Liver (tissue), 9 donors: ENCODE measurements around the gene TMEM248. TPM values are rescaled to one million over a fixed set of nuclear protein-coding genes. Genes with fewer than 3 reads are reported as not detected.

Source experiments
- DNase-seq: peaks from one replicate; pipeline ENCODE4 v3.0.0-alpha.2; 2017; ENCODE audit warnings: low spot score
- H3K27ac ChIP-seq, 2 donors: one replicate each; pipeline ENCODE4 v1.7.0; 2013; ENCODE audit warnings: inconsistent platforms in 2 of 2, low read length in 2 of 2, control low read depth in 1 of 2, low read depth in 1 of 2, mild to moderate bottlenecking in 1 of 2
- H3K27me3 ChIP-seq, 4 donors: one replicate each; pipeline versions ENCODE4 v1.6.1 to v1.7.0; 2013; ENCODE audit warnings: low read length in 3 of 4, inconsistent platforms in 1 of 4, mild to moderate bottlenecking in 1 of 4, moderate library complexity in 1 of 4; ENCODE audit not compliant: control insufficient read depth in 4 of 4, insufficient read depth in 4 of 4
- H3K36me3 ChIP-seq, 4 donors: one replicate each; pipeline versions ENCODE4 v1.6.1 to v1.7.0; 2013; ENCODE audit warnings: low read length in 3 of 4, mild to moderate bottlenecking in 3 of 4, low read depth in 1 of 4, moderate library complexity in 1 of 4; ENCODE audit not compliant: control insufficient read depth in 4 of 4, insufficient read depth in 3 of 4
- H3K4me1 ChIP-seq, 4 donors: one replicate each; pipeline versions ENCODE4 v1.6.1 to v1.7.0; 2013; ENCODE audit warnings: low read length in 3 of 4, mild to moderate bottlenecking in 3 of 4, moderate library complexity in 1 of 4; ENCODE audit not compliant: control insufficient read depth in 4 of 4, insufficient read depth in 4 of 4
- H3K4me3 ChIP-seq, 3 donors: one replicate each; pipeline versions ENCODE4 v1.6.1 to v1.7.0; 2013; ENCODE audit warnings: low read length in 3 of 3, control low read depth in 1 of 3, low read depth in 1 of 3, mild to moderate bottlenecking in 1 of 3
- H3K9ac ChIP-seq, 2 donors: one replicate each; pipeline ENCODE4 v1.7.0; 2013; ENCODE audit warnings: low read length in 2 of 2, mild to moderate bottlenecking in 2 of 2, moderate library complexity in 2 of 2, control low read depth in 1 of 2, low read depth in 1 of 2
- H3K9me3 ChIP-seq, 4 donors: one replicate each; pipeline versions ENCODE4 v1.6.1 to v1.7.0; 2013; ENCODE audit warnings: low read length in 3 of 4; ENCODE audit not compliant: control insufficient read depth in 4 of 4
- EGR1 ChIP-seq, 2 donors: IDR thresholded peaks; 2 replicates each; pipeline ENCODE4 v1.6.1; 2016 to 2018; ENCODE audit warnings: antibody characterized with exemption in 2 of 2, low read depth in 2 of 2
- FOXA1 ChIP-seq: IDR thresholded peaks from 2 replicates; pipeline ENCODE4 v1.6.1; 2016; ENCODE audit warnings: antibody characterized with exemption
- FOXA2 ChIP-seq: IDR thresholded peaks from 2 replicates; pipeline ENCODE4 v1.6.1; 2016; ENCODE audit warnings: antibody characterized with exemption
- GABPA ChIP-seq, 2 donors: IDR thresholded peaks in 1 of 2; conservative IDR thresholded peaks in 1 of 2; 2 replicates each; pipeline ENCODE4 v1.6.1; 2016; ENCODE audit warnings: antibody characterized with exemption in 2 of 2, mild to moderate bottlenecking in 1 of 2, moderate library complexity in 1 of 2
- HNF4A ChIP-seq, 2 donors: conservative IDR thresholded peaks; 2 replicates each; pipeline ENCODE4 v1.6.1; 2016; ENCODE audit warnings: antibody characterized with exemption in 2 of 2, mild to moderate bottlenecking in 2 of 2
- HNF4G ChIP-seq: IDR thresholded peaks from 2 replicates; pipeline ENCODE4 v1.6.1; 2016; ENCODE audit warnings: antibody characterized with exemption
- JUND ChIP-seq, 2 donors: IDR thresholded peaks; 2 replicates each; pipeline ENCODE4 v1.6.1; 2016; ENCODE audit warnings: antibody characterized with exemption in 2 of 2
- NR2F2 ChIP-seq: IDR thresholded peaks from 2 replicates; pipeline ENCODE4 v1.6.1; 2016; ENCODE audit warnings: antibody characterized with exemption
- RAD21 ChIP-seq, 2 donors: IDR thresholded peaks; 2 replicates each; pipeline ENCODE4 v1.6.1; 2016; ENCODE audit warnings: antibody characterized with exemption in 2 of 2, mild to moderate bottlenecking in 2 of 2
- RXRA ChIP-seq, 2 donors: IDR thresholded peaks; 2 replicates each; pipeline ENCODE4 v1.6.1; 2017 to 2018; ENCODE audit warnings: antibody characterized with exemption in 2 of 2, mild to moderate bottlenecking in 1 of 2
- SP1 ChIP-seq: IDR thresholded peaks from 2 replicates; pipeline ENCODE4 v1.6.1; 2018; ENCODE audit warnings: antibody characterized with exemption, mild to moderate bottlenecking
- TAF1 ChIP-seq: conservative IDR thresholded peaks from 2 replicates; pipeline ENCODE4 v1.6.1; 2016; ENCODE audit warnings: antibody characterized with exemption, mild to moderate bottlenecking
- YY1 ChIP-seq: IDR thresholded peaks from 2 replicates; pipeline ENCODE4 v1.6.1; 2016; ENCODE audit warnings: antibody characterized with exemption, mild to moderate bottlenecking
- WGBS: extraction: QIAGEN DNeasy Blood & Tissue Kit; methylation state at CpG from one replicate; pipeline ENCODE4 v1.1.7; 2013; 5-methylcytosine and 5-hydroxymethylcytosine counted together
- polyA plus RNA-seq, 2 donors: library from polyadenylated mRNA; stranded (reverse) in 1 of 2; unstranded in 1 of 2; fragments of 200-250 nt in 1 of 2; fragments of >200 nt in 1 of 2; fragmentation: Nextera tagmentation in 1 of 2; extraction: Ambion mirVana in 1 of 2; gene quantifications; one replicate each; pipeline versions ENCODE4 v1.2.1 to v1.2.3, GENCODE V29; 2013 to 2015
- total RNA-seq, 2 donors: library from RNA; depleted of rRNA; stranded (reverse); fragments of >200 nt; gene quantifications; one replicate each; pipeline ENCODE4 v1.2.3, GENCODE V29; 2014
- TF ChIP-seq, protein P1 (sequence below): IDR thresholded peaks from 2 replicates; pipeline ENCODE4 v1.6.1; 2016; ENCODE audit warnings: antibody characterized with exemption
- TF ChIP-seq, protein P2 (sequence below): fragments of 150-350 bp; IDR thresholded peaks from 2 replicates; pipeline ENCODE4 v1.5.1; 2017; ENCODE audit warnings: improper control_type of control experiment, low read depth, low read length; ENCODE audit not compliant: missing input control
- TF ChIP-seq, protein P3 (sequence below): IDR thresholded peaks from 2 replicates; pipeline ENCODE4 v1.6.1; 2016; ENCODE audit warnings: antibody characterized with exemption
- donor health status: healthy.
- donor health status: healthy.
- donor health status: healthy.
- donor health status: healthy.
- donor health status: healthy.

The TMEM248 gene
- total and polyA plus RNA-seq, 4 donors = 31.4 to 45.6 (median 41.6) TPM

DNA sequence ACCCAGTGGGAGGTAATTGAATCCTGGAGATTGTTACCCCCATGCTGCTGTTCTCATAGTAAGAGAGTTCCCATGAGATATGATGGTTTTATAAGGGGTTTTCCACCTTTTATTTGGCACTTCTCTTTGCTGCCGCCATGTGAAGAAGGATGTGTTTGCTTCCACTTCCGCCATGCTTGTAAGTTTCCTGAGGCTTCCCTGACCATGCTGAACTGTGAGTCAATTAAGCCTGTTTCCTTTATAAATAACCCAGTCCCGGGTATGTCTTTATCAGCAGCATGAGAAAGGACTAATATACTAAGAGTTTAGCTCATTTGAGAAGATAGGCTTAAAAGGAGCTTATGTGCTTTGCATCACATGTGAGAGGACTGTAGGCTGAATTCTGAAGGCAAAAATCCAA is 29.3 kb downstream of the TMEM248 start:
- TF ChIP-seq FOXA1 (no peak), RXRA (IDR thresholded peaks at IDR 0.05) (no peak), SP1 (no peak), TAF1 (no peak), HNF4A (conservative IDR thresholded peaks at IDR 0.05) (no peak), GABPA (IDR thresholded peaks at IDR 0.05 in 1 of 2, conservative IDR thresholded peaks at IDR 0.05 in 1 of 2) (no peak)
- TF ChIP-seq, protein P1, sequence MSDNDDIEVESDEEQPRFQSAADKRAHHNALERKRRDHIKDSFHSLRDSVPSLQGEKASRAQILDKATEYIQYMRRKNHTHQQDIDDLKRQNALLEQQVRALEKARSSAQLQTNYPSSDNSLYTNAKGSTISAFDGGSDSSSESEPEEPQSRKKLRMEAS = no peak
- no peak for DNase-seq
- 75% methylated on average over 3 of the region's 3 CpGs for WGBS
- Histone ChIP-seq H3K27ac (no peak overlapping the region), H3K4me3 (no peak overlapping the region), H3K9ac (no peak overlapping the region), H3K9me3 (no peaks in the 10 kb centered on the region), H3K27me3 (no peaks in the 10 kb centered on the region), H3K36me3 (peaks cover 30 to 78% (median 57%) of the 10 kb centered on the region in 4 donors), H3K4me1 (no peaks in the 10 kb centered on the region)

DNA sequence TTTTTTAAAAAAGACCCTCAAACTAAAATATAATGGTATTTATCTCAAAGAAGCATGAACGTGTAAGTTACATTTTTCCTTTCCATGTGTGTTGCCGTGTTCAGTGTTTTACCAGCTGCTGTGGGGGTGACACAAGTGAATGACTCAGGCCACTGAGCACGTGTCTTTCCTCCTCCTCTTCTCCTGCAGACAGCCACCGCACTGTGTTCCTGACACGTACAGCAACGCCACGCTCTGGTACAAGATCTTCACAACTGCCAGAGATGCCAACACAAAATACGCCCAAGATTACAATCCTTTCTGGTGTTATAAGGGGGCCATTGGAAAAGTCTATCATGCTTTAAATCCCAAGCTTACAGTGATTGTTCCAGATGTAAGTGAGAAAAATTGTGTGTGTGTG is 29.7 kb downstream of the TMEM248 start:
- H3K4me3 ChIP-seq = no peak overlapping the region
- H3K9me3 ChIP-seq = no peaks in the 10 kb centered on the region
- DNase-seq = no peak
- H3K4me1 ChIP-seq = no peaks in the 10 kb centered on the region
- TF ChIP-seq HNF4A (conservative IDR thresholded peaks at IDR 0.05) (no peak), SP1 (no peak), FOXA1 (no peak), EGR1 (IDR thresholded peaks at IDR 0.05; ENCODE audit: low read depth in 2 of 2) (no peak), RXRA (IDR thresholded peaks at IDR 0.05) (no peak), NR2F2 (no peak), FOXA2 (no peak), GABPA (IDR thresholded peaks at IDR 0.05 in 1 of 2, conservative IDR thresholded peaks at IDR 0.05 in 1 of 2) (no peak), JUND (IDR thresholded peaks at IDR 0.05) (no peak), YY1 (no peak), HNF4G (no peak), RAD21 (IDR thresholded peaks at IDR 0.05) (no peak), TAF1 (no peak)
- TF ChIP-seq, protein P2, sequence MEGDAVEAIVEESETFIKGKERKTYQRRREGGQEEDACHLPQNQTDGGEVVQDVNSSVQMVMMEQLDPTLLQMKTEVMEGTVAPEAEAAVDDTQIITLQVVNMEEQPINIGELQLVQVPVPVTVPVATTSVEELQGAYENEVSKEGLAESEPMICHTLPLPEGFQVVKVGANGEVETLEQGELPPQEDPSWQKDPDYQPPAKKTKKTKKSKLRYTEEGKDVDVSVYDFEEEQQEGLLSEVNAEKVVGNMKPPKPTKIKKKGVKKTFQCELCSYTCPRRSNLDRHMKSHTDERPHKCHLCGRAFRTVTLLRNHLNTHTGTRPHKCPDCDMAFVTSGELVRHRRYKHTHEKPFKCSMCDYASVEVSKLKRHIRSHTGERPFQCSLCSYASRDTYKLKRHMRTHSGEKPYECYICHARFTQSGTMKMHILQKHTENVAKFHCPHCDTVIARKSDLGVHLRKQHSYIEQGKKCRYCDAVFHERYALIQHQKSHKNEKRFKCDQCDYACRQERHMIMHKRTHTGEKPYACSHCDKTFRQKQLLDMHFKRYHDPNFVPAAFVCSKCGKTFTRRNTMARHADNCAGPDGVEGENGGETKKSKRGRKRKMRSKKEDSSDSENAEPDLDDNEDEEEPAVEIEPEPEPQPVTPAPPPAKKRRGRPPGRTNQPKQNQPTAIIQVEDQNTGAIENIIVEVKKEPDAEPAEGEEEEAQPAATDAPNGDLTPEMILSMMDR = no peak
- TF ChIP-seq, protein P3, sequence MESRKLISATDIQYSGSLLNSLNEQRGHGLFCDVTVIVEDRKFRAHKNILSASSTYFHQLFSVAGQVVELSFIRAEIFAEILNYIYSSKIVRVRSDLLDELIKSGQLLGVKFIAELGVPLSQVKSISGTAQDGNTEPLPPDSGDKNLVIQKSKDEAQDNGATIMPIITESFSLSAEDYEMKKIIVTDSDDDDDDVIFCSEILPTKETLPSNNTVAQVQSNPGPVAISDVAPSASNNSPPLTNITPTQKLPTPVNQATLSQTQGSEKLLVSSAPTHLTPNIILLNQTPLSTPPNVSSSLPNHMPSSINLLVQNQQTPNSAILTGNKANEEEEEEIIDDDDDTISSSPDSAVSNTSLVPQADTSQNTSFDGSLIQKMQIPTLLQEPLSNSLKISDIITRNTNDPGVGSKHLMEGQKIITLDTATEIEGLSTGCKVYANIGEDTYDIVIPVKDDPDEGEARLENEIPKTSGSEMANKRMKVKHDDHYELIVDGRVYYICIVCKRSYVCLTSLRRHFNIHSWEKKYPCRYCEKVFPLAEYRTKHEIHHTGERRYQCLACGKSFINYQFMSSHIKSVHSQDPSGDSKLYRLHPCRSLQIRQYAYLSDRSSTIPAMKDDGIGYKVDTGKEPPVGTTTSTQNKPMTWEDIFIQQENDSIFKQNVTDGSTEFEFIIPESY = no peak
- TF ChIP-seq, protein P1 = no peak
- no peaks in the 10 kb centered on the region for H3K27me3 ChIP-seq
- peaks cover 34 to 81% (median 59%) of the 10 kb centered on the region in 4 donors for H3K36me3 ChIP-seq
- H3K27ac ChIP-seq = no peak overlapping the region
- no peak overlapping the region for H3K9ac ChIP-seq
- 94% methylated on average over 8 of the region's 8 CpGs for WGBS
